IMR-90 (cell line): ENCODE measurements around the gene NOXO1.

ENCODE experiments used
- BHLHE40 ChIP-seq: fragments of 150-350 bp; IDR thresholded peaks from 2 replicates; pipeline ENCODE4 v1.6.1; 2016; ENCODE audit warnings: mild to moderate bottlenecking, low read depth, low read length
- CHD1 ChIP-seq: IDR thresholded peaks from 2 replicates; pipeline ENCODE4 v1.6.1; 2012; ENCODE audit warnings: low read depth, low read length, improper control_type of control experiment
- CTCF ChIP-seq: conservative IDR thresholded peaks from 2 replicates; pipeline ENCODE4 v1.5.1; 2012; ENCODE audit warnings: mild to moderate bottlenecking, low read depth, low read length, improper control_type of control experiment
- MAFK ChIP-seq: IDR thresholded peaks from 2 replicates; pipeline ENCODE4 v1.6.1; 2012; ENCODE audit warnings: low read depth, low read length, improper control_type of control experiment
- POLR2A ChIP-seq: IDR thresholded peaks from 2 replicates; pipeline ENCODE4 v1.6.1; 2012; ENCODE audit warnings: mild to moderate bottlenecking, low read depth, low read length
- RAD21 ChIP-seq: IDR thresholded peaks from 2 replicates; pipeline ENCODE4 v1.6.1; 2012; ENCODE audit warnings: low read length, improper control_type of control experiment
- RCOR1 ChIP-seq: IDR thresholded peaks from 2 replicates; pipeline ENCODE4 v1.6.1; 2012; ENCODE audit warnings: mild to moderate bottlenecking, low read length, improper control_type of control experiment; ENCODE audit not compliant: insufficient replicate concordance
- RFX5 ChIP-seq: IDR thresholded peaks from 2 replicates; pipeline ENCODE4 v1.8.0; 2012; ENCODE audit warnings: low read depth, mild to moderate bottlenecking, low read length, moderate library complexity
- USF2 ChIP-seq: fragments of 150-350 bp; IDR thresholded peaks from 2 replicates; pipeline ENCODE4 v1.6.1; 2017; ENCODE audit warnings: mild to moderate bottlenecking, antibody characterized with exemption, low read length, low read depth

GRCh38 chr16:1991948-1992703, 10.9 kb upstream of the NOXO1 start:
- no peak for TF ChIP-seq CTCF
- TF ChIP-seq POLR2A = no peak
- TF ChIP-seq RAD21 = no peak
- no peak for TF ChIP-seq RFX5
- TF ChIP-seq RCOR1 = no peak
- TF ChIP-seq CHD1 = no peak
- TF ChIP-seq MAFK = no peak
- no peak for TF ChIP-seq BHLHE40
- TF ChIP-seq USF2 = no peak
